Measurements from ENCODE around the gene BTN3A1. TPM values are rescaled to one million over a fixed set of nuclear protein-coding genes. Genes with fewer than 3 reads are reported as not detected.
A peak's percentile ranks its signal among the peaks of the same experiment; 100 is the strongest.

Gene BTN3A1
- total and polyA plus RNA-seq, 2 of the 13 experiments (the other 11 are each of a cell fraction or from before 2014, with no cell fraction given), result 13.3 to 14.0 TPM

DNA sequence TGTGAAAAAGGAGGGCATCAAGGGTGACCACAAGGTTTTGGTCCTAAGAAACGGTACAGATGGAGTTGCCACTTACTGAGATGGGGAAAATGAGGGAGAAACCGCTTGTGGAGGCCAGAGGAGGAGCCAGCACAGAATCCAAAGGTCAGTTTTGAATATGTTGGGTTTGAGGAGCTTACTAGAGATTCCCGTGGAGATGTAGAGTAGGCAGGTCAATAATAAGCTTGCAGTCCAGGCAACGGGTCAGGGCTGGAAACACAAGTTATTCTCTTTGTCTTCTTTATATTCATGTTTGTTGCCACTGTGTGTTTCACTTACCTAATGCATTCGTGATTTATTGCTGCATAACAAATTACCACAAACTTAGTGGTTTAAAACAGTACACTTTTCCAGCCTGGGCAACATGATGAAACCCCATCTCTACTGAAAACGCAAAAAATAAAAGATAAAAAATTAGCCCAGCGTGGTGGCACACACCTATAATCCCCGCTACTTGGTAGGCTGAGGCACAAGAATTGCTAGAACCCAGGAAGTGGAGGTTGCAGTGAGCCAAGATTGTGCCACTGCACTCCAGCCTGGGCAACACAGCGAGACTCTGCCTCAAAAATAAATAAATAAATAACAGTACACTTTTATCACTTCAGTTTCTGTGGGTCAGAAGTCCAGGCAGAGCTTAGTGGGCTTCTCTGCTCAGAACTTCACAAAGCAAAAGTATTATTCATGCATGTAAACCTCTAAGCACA lies 39.8 kb upstream of the BTN3A1 start (continued):
- TF ChIP-seq, protein P1, sequence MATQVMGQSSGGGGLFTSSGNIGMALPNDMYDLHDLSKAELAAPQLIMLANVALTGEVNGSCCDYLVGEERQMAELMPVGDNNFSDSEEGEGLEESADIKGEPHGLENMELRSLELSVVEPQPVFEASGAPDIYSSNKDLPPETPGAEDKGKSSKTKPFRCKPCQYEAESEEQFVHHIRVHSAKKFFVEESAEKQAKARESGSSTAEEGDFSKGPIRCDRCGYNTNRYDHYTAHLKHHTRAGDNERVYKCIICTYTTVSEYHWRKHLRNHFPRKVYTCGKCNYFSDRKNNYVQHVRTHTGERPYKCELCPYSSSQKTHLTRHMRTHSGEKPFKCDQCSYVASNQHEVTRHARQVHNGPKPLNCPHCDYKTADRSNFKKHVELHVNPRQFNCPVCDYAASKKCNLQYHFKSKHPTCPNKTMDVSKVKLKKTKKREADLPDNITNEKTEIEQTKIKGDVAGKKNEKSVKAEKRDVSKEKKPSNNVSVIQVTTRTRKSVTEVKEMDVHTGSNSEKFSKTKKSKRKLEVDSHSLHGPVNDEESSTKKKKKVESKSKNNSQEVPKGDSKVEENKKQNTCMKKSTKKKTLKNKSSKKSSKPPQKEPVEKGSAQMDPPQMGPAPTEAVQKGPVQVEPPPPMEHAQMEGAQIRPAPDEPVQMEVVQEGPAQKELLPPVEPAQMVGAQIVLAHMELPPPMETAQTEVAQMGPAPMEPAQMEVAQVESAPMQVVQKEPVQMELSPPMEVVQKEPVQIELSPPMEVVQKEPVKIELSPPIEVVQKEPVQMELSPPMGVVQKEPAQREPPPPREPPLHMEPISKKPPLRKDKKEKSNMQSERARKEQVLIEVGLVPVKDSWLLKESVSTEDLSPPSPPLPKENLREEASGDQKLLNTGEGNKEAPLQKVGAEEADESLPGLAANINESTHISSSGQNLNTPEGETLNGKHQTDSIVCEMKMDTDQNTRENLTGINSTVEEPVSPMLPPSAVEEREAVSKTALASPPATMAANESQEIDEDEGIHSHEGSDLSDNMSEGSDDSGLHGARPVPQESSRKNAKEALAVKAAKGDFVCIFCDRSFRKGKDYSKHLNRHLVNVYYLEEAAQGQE (IDR thresholded peaks at IDR 0.05; ENCODE audit: borderline replicate concordance in 1 of 2, low read depth in 1 of 2, low read length in 2 of 2), result no peak
- peak; percentile 32; the same call in 1 of the 2 replicates for TF ChIP-seq POLR2AphosphoS5 (IDR thresholded peaks at IDR 0.05; ENCODE audit: low read depth, low read length)
- no peak for TF ChIP-seq PHF5A (CRISPR knock-in tag; IDR thresholded peaks at IDR 0.05; ENCODE audit: low read depth, unreplicated experiment)
- TF ChIP-seq HNF4G (IDR thresholded peaks at IDR 0.05; ENCODE audit: borderline replicate concordance, low read depth, low read length), result peak; percentile 62; the same call in 1 of the 2 replicates
- no peak for TF ChIP-seq HNF4G (CRISPR knock-in tag; IDR thresholded peaks at IDR 0.05; ENCODE audit: borderline replicate concordance, low read depth)
- TF ChIP-seq ZNF501 (CRISPR knock-in tag; IDR thresholded peaks at IDR 0.05), result peak; percentile 58; the same call in 1 of the 2 replicates
- TF ChIP-seq ARNTL (CRISPR knock-in tag; IDR thresholded peaks at IDR 0.05), result no peak
- TF ChIP-seq KDM4B (CRISPR knock-in tag; IDR thresholded peaks at IDR 0.05), result no peak
- TF ChIP-seq ZNF292 (CRISPR knock-in tag; IDR thresholded peaks at IDR 0.05; ENCODE audit: borderline replicate concordance, low read depth), result no peak
- TF ChIP-seq, protein P2, sequence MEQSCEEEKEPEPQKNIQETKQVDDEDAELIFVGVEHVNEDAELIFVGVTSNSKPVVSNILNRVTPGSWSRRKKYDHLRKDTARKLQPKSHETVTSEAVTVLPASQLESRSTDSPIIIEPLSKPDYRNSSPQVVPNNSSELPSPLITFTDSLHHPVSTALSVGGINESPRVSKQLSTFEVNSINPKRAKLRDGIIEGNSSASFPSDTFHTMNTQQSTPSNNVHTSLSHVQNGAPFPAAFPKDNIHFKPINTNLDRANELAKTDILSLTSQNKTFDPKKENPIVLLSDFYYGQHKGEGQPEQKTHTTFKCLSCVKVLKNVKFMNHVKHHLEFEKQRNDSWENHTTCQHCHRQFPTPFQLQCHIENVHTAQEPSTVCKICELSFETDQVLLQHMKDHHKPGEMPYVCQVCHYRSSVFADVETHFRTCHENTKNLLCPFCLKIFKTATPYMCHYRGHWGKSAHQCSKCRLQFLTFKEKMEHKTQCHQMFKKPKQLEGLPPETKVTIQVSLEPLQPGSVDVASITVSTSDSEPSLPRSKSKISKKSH (CRISPR knock-in tag; IDR thresholded peaks at IDR 0.05; ENCODE audit: borderline replicate concordance), result no peak
- no peak for TF ChIP-seq ZNF556 (CRISPR knock-in tag; IDR thresholded peaks at IDR 0.05; ENCODE audit: borderline replicate concordance)
- TF ChIP-seq ZMAT3 (CRISPR knock-in tag; conservative IDR thresholded peaks at IDR 0.05), result 0 out of 2 replicates have a peak, but pooled peaks have one; percentile 30
- TF ChIP-seq NCOA1 (CRISPR knock-in tag; IDR thresholded peaks at IDR 0.05), result no peak
- 0 out of 2 replicates have a peak, but pooled peaks have one; percentile 9 for TF ChIP-seq ZNF605 (CRISPR knock-in tag; IDR thresholded peaks at IDR 0.05)
- no peak for TF ChIP-seq ERF (CRISPR knock-in tag; IDR thresholded peaks at IDR 0.05)
- TF ChIP-seq, protein P3, sequence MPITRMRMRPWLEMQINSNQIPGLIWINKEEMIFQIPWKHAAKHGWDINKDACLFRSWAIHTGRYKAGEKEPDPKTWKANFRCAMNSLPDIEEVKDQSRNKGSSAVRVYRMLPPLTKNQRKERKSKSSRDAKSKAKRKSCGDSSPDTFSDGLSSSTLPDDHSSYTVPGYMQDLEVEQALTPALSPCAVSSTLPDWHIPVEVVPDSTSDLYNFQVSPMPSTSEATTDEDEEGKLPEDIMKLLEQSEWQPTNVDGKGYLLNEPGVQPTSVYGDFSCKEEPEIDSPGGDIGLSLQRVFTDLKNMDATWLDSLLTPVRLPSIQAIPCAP (CRISPR knock-in tag; IDR thresholded peaks at IDR 0.05; ENCODE audit: low read depth), result no peak
- TF ChIP-seq TSC22D2 (CRISPR knock-in tag; IDR thresholded peaks at IDR 0.05; ENCODE audit: borderline replicate concordance), result no peak
- no peak for TF ChIP-seq ZNF550 (CRISPR knock-in tag; IDR thresholded peaks at IDR 0.05; ENCODE audit: borderline replicate concordance)
- no peak for TF ChIP-seq ZNF44 (CRISPR knock-in tag; IDR thresholded peaks at IDR 0.05)
